Parathyroid adenoma (tissue), 2 donors: ENCODE measurements around the gene TECR.

Experiments used
- H2AFZ ChIP-seq: fragments of 300-600 bp; sonication (generic); one replicate; pipeline ENCODE4 v1.7.0; 2017; ENCODE audit warnings: antibody characterized with exemption, mild to moderate bottlenecking
- H3K27ac ChIP-seq: fragments of 300-600 bp; sonication (generic); one replicate; pipeline ENCODE4 v1.7.0; 2017
- H3K27me3 ChIP-seq: fragments of 300-600 bp; sonication (generic); one replicate; pipeline ENCODE4 v1.7.0; 2017; ENCODE audit warnings: low read length; ENCODE audit not compliant: control insufficient read depth, insufficient read depth
- H3K36me3 ChIP-seq: fragments of 300-600 bp; sonication (generic); one replicate; pipeline ENCODE4 v1.7.0; 2017; ENCODE audit warnings: low read length; ENCODE audit not compliant: control insufficient read depth, insufficient read depth
- H3K4me1 ChIP-seq: fragments of 300-600 bp; sonication (generic); one replicate; pipeline ENCODE4 v1.7.0; 2017; ENCODE audit warnings: control low read depth
- H3K4me2 ChIP-seq: fragments of 300-600 bp; sonication (generic); one replicate; pipeline ENCODE4 v1.7.0; 2017; ENCODE audit warnings: low read length
- H3K4me3 ChIP-seq: fragments of 300-600 bp; sonication (generic); one replicate; pipeline ENCODE4 v1.7.0; 2017; ENCODE audit warnings: low read depth, low read length
- H3K79me2 ChIP-seq: fragments of 300-600 bp; sonication (generic); one replicate; pipeline ENCODE4 v1.7.0; 2017; ENCODE audit warnings: control low read depth
- H3K9ac ChIP-seq: fragments of 300-600 bp; sonication (generic); one replicate; pipeline ENCODE4 v1.7.0; 2017; ENCODE audit warnings: mild to moderate bottlenecking
- H3K9me3 ChIP-seq: fragments of 300-600 bp; sonication (generic); one replicate; pipeline ENCODE4 v1.7.0; 2017; ENCODE audit warnings: low read length; ENCODE audit not compliant: control insufficient read depth
- CTCF ChIP-seq: fragments of 300-600 bp; sonication (generic); IDR thresholded peaks from one replicate; pipeline ENCODE4 v1.7.0; 2017; ENCODE audit warnings: antibody characterized with exemption, mild to moderate bottlenecking
- donor health status: primary hyperparathyroidism.

The TECR gene

GRCh38 chr19:14566712-14567077 lies 37.3 kb downstream of the TECR start:
- Histone ChIP-seq H2AFZ (no peak overlapping the region), H3K27ac (no peak overlapping the region), H3K9ac (no peak overlapping the region), H3K4me2 (no peak overlapping the region), H3K4me3 (no peak overlapping the region), H3K9me3 (no peaks in the 10 kb centered on the region), H3K4me1 (peaks cover 21% of the 10 kb centered on the region), H3K79me2 (peaks cover 34% of the 10 kb centered on the region), H3K36me3 (no peaks in the 10 kb centered on the region), H3K27me3 (no peaks in the 10 kb centered on the region)
- TF ChIP-seq CTCF = no peak

- H3K27me3 ChIP-seq = no peaks in the 10 kb centered on the region
- H2AFZ ChIP-seq = no peak overlapping the region
- H3K4me1 ChIP-seq = peaks cover 18% of the 10 kb centered on the region
- H3K36me3 ChIP-seq = no peaks in the 10 kb centered on the region
- H3K4me3 ChIP-seq = no peak overlapping the region
- TF ChIP-seq CTCF = no peak
- H3K79me2 ChIP-seq = peaks cover 36% of the 10 kb centered on the region
- no peak overlapping the region for H3K9ac ChIP-seq
- H3K9me3 ChIP-seq = no peaks in the 10 kb centered on the region
- no peak overlapping the region for H3K27ac ChIP-seq
- no peak overlapping the region for H3K4me2 ChIP-seq
Measured at GRCh38 chr19:14567079-14567478, 37.7 kb downstream of the TECR start.

GRCh38 chr19:14570864-14571527 lies 41.6 kb downstream of the TECR start:
- Histone ChIP-seq H2AFZ (peak overlapping the region; percentile 94), H3K27me3 (no peaks in the 10 kb centered on the region), H3K9ac (peak overlapping the region; percentile 78), H3K4me2 (peak overlapping the region; percentile 98), H3K36me3 (no peaks in the 10 kb centered on the region), H3K4me1 (peaks cover 9% of the 10 kb centered on the region), H3K27ac (peak overlapping the region; percentile 91), H3K9me3 (no peaks in the 10 kb centered on the region), H3K4me3 (peak overlapping the region; percentile 100), H3K79me2 (peaks cover 23% of the 10 kb centered on the region)
- no peak for TF ChIP-seq CTCF

GRCh38 chr19:14571695-14572490 lies 42.5 kb downstream of the TECR start, which contains the start of gene NDUFB7:
Gene NDUFB7, minus strand, starts transcription at chr19:14572066. Its CDS starts 66 bp downstream, at chr19:14572000.
- TF ChIP-seq CTCF = peak; percentile 86
- Histone ChIP-seq H3K79me2 (peaks cover 23% of the 10 kb centered on the region), H3K4me2 (peak within 1 kb of the TSS; percentile 98), H3K4me1 (peaks cover 9% of the 10 kb centered on the region), H3K4me3 (peak within 1 kb of the TSS; percentile 100), H3K27me3 (no peaks in the 10 kb centered on the region), H3K9me3 (no peaks in the 10 kb centered on the region), H3K27ac (peak within 1 kb of the TSS; percentile 91), H3K36me3 (no peaks in the 10 kb centered on the region), H3K9ac (peak within 1 kb of the TSS; percentile 78), H2AFZ (peak within 1 kb of the TSS; percentile 94)
